Stimulated activated naive CD8-positive, alpha-beta T cell treated with anti-CD3 and anti-CD28 coated beads, Interleukin-15, amount 100 ng/mL, for 72 hours (primary cell): ENCODE results near the gene ALDH18A1.
"Not testable (repeated sequence)": the region's sequence is repeated elsewhere in the genome, so short reads cannot be mapped to it uniquely, and the experiment has no call there.

Source experiments
- ATAC-seq: fragments of 150-1000 bp; cut with Tn5 transposase; 2 replicates; pipeline ENCODE4 v1.10.0; 2021; ENCODE audit warnings: mild to moderate bottlenecking, moderate library complexity
- DNase-seq, 2 donors: peaks; one replicate each; pipeline ENCODE4 v3.0.0; 2021 to 2022
- H3K27ac Mint-ChIP-seq, 2 donors: one replicate each; pipeline ENCODE4 v1.8.0; 2022; ENCODE audit warnings: mild to moderate bottlenecking in 2 of 2, mixed read lengths in 2 of 2, moderate library complexity in 2 of 2
- H3K27me3 Mint-ChIP-seq: one replicate; pipeline ENCODE4 v1.8.0; 2022; ENCODE audit warnings: mixed read lengths
- H3K4me1 Mint-ChIP-seq: one replicate; pipeline ENCODE4 v1.8.0; 2022; ENCODE audit warnings: mild to moderate bottlenecking, mixed read lengths
- H3K4me3 Mint-ChIP-seq, 2 donors: one replicate each; pipeline ENCODE4 v1.8.0; 2022; ENCODE audit warnings: mild to moderate bottlenecking in 2 of 2, mixed read lengths in 2 of 2, moderate library complexity in 1 of 2
- H3K9me3 Mint-ChIP-seq, 2 donors: one replicate each; pipeline ENCODE4 v1.8.0; 2022; ENCODE audit warnings: mixed read lengths in 2 of 2

Gene ALDH18A1

GRCh38 chr10:95656291-95657164 lies at the start of gene ALDH18A1:
Gene ALDH18A1 (minus strand): TSS chr10:95656711. CDS start chr10:95653377, 3,334 bp downstream.
- DNase-seq (peak; percentile 92 to 93), ATAC-seq (peak; percentile 91)
- Mint-ChIP-seq H3K27ac (peak within 1 kb of the TSS; percentile 95 to 99), H3K9me3 (peaks cover 13 to 22% of the 10 kb centered on the region in 2 donors), H3K4me1 (peaks cover 28% of the 10 kb centered on the region), H3K27me3 (no peaks in the 10 kb centered on the region), H3K4me3 (peak within 1 kb of the TSS; percentile 95 to 96)

- no peak overlapping the region for H3K4me3 Mint-ChIP-seq
Measured at GRCh38 chr10:95698415-95698814, 41.9 kb upstream of the ALDH18A1 start.

GRCh38 chr10:95697429-95697828 lies 40.9 kb upstream of the ALDH18A1 start:
- ATAC-seq (no peak), DNase-seq (no peak)
- peak overlapping the region in 1 of 2 donors; percentile 10 for H3K27ac Mint-ChIP-seq
- peaks cover 13% of the 10 kb centered on the region for H3K4me1 Mint-ChIP-seq
- no peaks in the 10 kb centered on the region for H3K9me3 Mint-ChIP-seq
- H3K27me3 Mint-ChIP-seq: peaks cover 18% of the 10 kb centered on the region
- no peak overlapping the region for H3K4me3 Mint-ChIP-seq

More at GRCh38 chr10:95698415-95698814, 41.9 kb upstream of the ALDH18A1 start:
- Mint-ChIP-seq H3K27ac (no peak overlapping the region), H3K9me3 (no peaks in the 10 kb centered on the region), H3K4me1 (peaks cover 7% of the 10 kb centered on the region), H3K27me3 (peaks cover 18% of the 10 kb centered on the region)
- no peak for DNase-seq
- ATAC-seq: no peak

- no peaks in the 10 kb centered on the region for H3K9me3 Mint-ChIP-seq
- peak overlapping the region in 1 of 2 donors; percentile 59 for H3K27ac Mint-ChIP-seq
- no peak for DNase-seq
- no peak for ATAC-seq
- peaks cover 40% of the 10 kb centered on the region for H3K4me1 Mint-ChIP-seq
- H3K27me3 Mint-ChIP-seq: peaks cover 18% of the 10 kb centered on the region
- peak overlapping the region; percentile 98 to 99 for H3K4me3 Mint-ChIP-seq
Measured at GRCh38 chr10:95694665-95695064, 38.2 kb upstream of the ALDH18A1 start.

- H3K27ac Mint-ChIP-seq: peak within 1 kb of the TSS; percentile 96 to 98
- H3K4me1 Mint-ChIP-seq: peaks cover 44% of the 10 kb centered on the region
- peaks cover 12% of the 10 kb centered on the region for H3K27me3 Mint-ChIP-seq
- peak within 1 kb of the TSS; percentile 98 to 99 for H3K4me3 Mint-ChIP-seq
- ATAC-seq (peak; percentile 100), DNase-seq (peak; percentile 98 to 99)
- no peaks in the 10 kb centered on the region for H3K9me3 Mint-ChIP-seq
Measured at GRCh38 chr10:95693668-95694534, 37.4 kb upstream of the ALDH18A1 start, which contains the start of gene TCTN3. Gene TCTN3 (minus strand): TSS chr10:95693927. CDS start chr10:95693899, 28 bp downstream.

- Mint-ChIP-seq H3K4me3 (peak overlapping the region; percentile 98 to 99), H3K27me3 (peaks cover 8% of the 10 kb centered on the region), H3K9me3 (no peaks in the 10 kb centered on the region), H3K27ac (peak overlapping the region; percentile 96 to 98), H3K4me1 (peaks cover 50% of the 10 kb centered on the region)
- peak in 1 of 2 donors; percentile 16 for DNase-seq
- peak; percentile 0 for ATAC-seq
Measured at GRCh38 chr10:95693071-95693667, 36.7 kb upstream of the ALDH18A1 start.

GRCh38 chr10:95691281-95691680 lies 34.8 kb upstream of the ALDH18A1 start:
- H3K9me3 Mint-ChIP-seq: no peaks in the 10 kb centered on the region
- peak overlapping the region in 1 of 2 donors; percentile 6 for H3K27ac Mint-ChIP-seq
- ATAC-seq: no peak
- H3K4me1 Mint-ChIP-seq: peaks cover 50% of the 10 kb centered on the region
- no peak for DNase-seq
- H3K27me3 Mint-ChIP-seq: no peaks in the 10 kb centered on the region
- H3K4me3 Mint-ChIP-seq: peak overlapping the region; percentile 17 to 98

- H3K4me3 Mint-ChIP-seq: no peak overlapping the region
- no peaks in the 10 kb centered on the region for H3K9me3 Mint-ChIP-seq
- H3K27ac Mint-ChIP-seq: peak overlapping the region in 1 of 2 donors; percentile 69
- H3K4me1 Mint-ChIP-seq: peaks cover 43% of the 10 kb centered on the region
- ATAC-seq (no peak), DNase-seq (no peak)
- no peaks in the 10 kb centered on the region for H3K27me3 Mint-ChIP-seq
Measured at GRCh38 chr10:95688648-95689047, 32.1 kb upstream of the ALDH18A1 start.

GRCh38 chr10:95683966-95684365 lies 27.5 kb upstream of the ALDH18A1 start:
- H3K27me3 Mint-ChIP-seq: no peaks in the 10 kb centered on the region
- DNase-seq: no peak
- no peak for ATAC-seq
- H3K4me3 Mint-ChIP-seq: no peak overlapping the region
- peaks cover 7% of the 10 kb centered on the region for H3K4me1 Mint-ChIP-seq
- no peak overlapping the region for H3K27ac Mint-ChIP-seq
- no peaks in the 10 kb centered on the region for H3K9me3 Mint-ChIP-seq

GRCh38 chr10:95675403-95676116 lies 19.0 kb upstream of the ALDH18A1 start:
- Mint-ChIP-seq H3K27me3 (no peaks in the 10 kb centered on the region), H3K4me1 (no peaks in the 10 kb centered on the region), H3K4me3 (no peak overlapping the region), H3K9me3 (no peaks in the 10 kb centered on the region), H3K27ac (no peak overlapping the region)
- DNase-seq (no peak), ATAC-seq (no peak)

GRCh38 chr10:95674643-95675042 lies 18.1 kb upstream of the ALDH18A1 start:
- Mint-ChIP-seq H3K27ac (no peak overlapping the region), H3K27me3 (no peaks in the 10 kb centered on the region), H3K4me3 (no peak overlapping the region), H3K9me3 (no peaks in the 10 kb centered on the region), H3K4me1 (no peaks in the 10 kb centered on the region)
- no peak for DNase-seq
- ATAC-seq: no peak

GRCh38 chr10:95672641-95673040 lies 16.1 kb upstream of the ALDH18A1 start:
- not testable (repeated sequence) for ATAC-seq, H3K4me1 Mint-ChIP-seq, H3K4me3 Mint-ChIP-seq, H3K27ac Mint-ChIP-seq, H3K9me3 Mint-ChIP-seq, DNase-seq, H3K27me3 Mint-ChIP-seq

GRCh38 chr10:95664543-95664942 lies 8.0 kb upstream of the ALDH18A1 start:
- H3K4me3 Mint-ChIP-seq: no peak overlapping the region
- H3K27ac Mint-ChIP-seq: no peak overlapping the region
- ATAC-seq (no peak), DNase-seq (no peak)
- no peaks in the 10 kb centered on the region for H3K27me3 Mint-ChIP-seq
- H3K4me1 Mint-ChIP-seq: no peaks in the 10 kb centered on the region
- H3K9me3 Mint-ChIP-seq: no peaks in the 10 kb centered on the region

GRCh38 chr10:95663496-95663895 lies 7.0 kb upstream of the ALDH18A1 start:
- no peak for DNase-seq
- no peak for ATAC-seq
- H3K9me3 Mint-ChIP-seq: peaks cover 3 to 7% of the 10 kb centered on the region in 2 donors
- no peak overlapping the region for H3K27ac Mint-ChIP-seq
- H3K27me3 Mint-ChIP-seq: no peaks in the 10 kb centered on the region
- no peak overlapping the region for H3K4me3 Mint-ChIP-seq
- H3K4me1 Mint-ChIP-seq: peaks cover 2% of the 10 kb centered on the region

GRCh38 chr10:95661818-95662217 lies 5.3 kb upstream of the ALDH18A1 start:
- DNase-seq (no peak), ATAC-seq (no peak)
- Mint-ChIP-seq H3K27me3 (no peaks in the 10 kb centered on the region), H3K9me3 (peaks cover 9 to 13% of the 10 kb centered on the region in 2 donors), H3K27ac (no peak overlapping the region), H3K4me1 (peaks cover 7% of the 10 kb centered on the region), H3K4me3 (no peak overlapping the region)
